ENCODE measurements around the gene DHX34.
"Not testable (repeated sequence)": the region's sequence is repeated elsewhere in the genome, so short reads cannot be mapped to it uniquely, and the experiment has no call there.

Gene DHX34

DNA sequence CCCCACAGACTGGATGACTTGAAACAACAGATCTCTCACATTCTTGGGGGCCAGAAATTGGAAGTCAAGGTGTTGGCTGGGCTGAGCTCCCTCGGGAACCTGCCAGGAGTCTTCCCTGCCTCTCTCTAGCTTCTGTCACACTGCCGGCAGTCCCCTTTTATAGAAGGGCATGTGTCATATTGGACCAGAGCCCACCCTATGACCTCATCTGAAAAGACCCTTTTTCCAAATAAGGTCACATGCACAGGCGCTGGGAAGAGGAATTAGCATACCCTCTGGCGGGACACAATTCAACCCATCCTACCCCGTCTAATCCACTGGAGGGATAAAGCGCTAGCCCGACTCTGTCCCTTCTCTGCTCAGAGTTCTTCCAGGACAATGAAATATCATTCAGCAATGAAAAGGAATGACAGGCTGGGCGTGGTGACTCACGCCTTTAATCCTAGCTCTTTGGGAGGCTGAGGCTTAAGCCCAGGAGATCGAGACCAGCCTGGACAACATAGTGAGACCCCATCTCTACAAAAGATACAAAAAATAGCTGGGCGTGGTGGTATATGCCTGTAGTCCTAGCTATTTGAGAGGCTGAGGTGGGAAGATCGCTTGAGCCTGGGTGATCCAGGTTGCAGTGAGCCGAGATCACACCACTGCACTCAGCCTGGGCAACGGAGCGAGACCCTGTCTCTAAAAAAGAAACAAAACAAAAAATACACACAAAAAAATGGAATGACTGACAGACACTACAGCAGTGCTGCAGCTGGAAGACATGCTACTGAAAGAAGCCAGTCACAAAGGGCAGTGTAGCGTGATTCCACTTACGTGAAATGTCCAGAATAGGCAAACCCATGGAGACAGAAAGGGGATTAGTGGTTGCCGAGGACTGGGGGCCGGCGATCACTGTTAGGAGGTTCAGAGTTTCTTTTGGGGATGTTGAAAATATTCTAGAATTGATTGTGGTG is 41.7 kb downstream of the DHX34 start:
- no peak for DNase-seq (ENCODE audit: low spot score)

DNA sequence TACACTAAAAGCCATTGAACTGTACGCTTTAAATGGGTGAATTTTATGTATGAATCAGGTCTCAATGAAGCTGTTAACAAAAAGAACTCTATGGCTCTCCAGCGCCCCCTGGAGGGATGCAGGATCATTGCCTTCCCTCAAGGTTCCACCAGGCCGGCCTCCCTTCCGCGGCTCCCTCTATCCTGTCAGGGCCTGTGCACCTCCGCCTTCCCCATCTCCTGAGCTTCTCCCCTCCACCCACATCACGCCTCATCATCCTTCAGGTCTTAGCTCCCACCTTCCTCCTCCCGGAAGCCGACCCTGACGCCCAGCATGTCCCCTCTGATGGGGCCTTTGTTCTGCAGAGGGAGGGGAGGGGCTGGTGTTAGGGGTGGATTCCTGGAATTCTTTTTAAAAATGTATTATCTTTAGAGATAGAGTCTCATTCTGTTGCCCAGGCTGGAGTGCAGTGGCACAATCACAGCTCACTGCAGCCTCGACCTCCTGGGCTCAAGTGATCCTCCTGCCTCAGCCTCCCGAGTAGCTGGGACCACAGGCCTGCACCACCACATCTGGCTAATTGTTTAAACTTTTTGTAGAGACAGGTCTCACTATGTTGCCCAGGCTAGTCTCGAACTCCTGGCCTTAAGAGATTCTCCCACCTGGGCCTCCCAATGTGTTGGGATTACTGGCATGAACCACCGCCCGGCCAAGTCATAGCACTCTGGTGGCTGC is 42.6 kb downstream of the DHX34 start:
- DNase-seq (ENCODE audit: low spot score), result peak; percentile 89

DNA sequence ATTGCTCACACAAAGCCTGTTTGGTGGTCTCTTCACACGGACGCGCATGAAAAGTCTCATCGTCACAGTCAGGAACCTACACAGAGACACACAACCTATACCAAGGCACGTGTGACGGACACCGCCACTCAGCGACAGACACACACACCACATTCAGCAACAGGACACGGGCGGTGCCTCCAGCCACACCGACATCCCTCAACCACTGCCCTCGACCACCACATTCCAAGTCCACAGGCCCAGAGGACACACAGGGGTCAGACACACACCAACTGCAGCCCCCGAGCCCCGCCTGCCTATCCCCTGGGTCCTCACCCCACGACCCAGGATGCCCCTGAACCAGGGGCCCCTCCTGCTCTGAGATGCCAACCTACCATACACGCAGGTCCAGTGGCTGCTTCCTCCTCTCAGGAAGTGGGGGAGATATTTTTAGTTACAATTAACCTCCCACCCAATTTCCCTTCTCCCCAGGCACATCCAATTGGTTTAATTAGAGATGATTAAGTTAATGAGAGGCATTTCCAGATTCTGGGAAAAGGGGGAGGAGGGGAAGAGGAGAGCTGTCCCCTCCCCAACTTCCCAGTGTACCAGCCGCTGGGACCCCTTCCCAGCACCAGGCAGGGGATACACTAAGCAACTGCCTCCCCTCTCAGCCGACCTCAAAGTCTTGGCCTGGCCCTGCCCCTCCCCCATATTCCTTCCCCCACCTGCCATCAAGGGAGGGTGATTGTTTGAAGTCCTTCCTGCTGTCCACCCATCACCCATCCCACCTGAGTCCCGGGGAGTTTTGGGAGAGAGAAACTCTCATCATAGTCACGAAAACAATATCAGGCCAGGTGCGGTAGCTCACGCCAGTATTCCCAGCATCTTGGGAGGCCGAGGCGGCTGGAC is 49.8 kb downstream of the DHX34 start:
- no peak for DNase-seq (ENCODE audit: low spot score)

DNA sequence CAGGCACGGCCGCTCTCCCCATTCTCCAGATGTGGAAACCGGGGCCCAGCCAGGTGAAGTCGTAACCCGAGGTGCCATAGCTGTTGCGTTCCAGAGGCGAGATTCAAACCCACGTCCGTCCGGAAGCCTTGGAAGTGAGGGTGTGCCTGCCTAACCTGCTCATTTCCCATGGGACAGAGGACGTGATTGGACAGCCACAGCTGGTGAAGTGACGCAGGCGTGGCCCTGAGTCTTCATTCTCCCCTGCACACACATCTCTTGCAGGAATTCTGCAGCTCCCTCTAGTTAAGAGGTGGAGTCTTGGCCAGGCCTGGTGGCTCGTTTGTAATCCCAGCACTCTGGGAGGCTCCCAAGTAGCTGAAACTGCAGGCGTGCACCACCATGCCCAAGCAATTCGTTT is 53.4 kb downstream of the DHX34 start:
- no peak for DNase-seq (ENCODE audit: low spot score)

DNA sequence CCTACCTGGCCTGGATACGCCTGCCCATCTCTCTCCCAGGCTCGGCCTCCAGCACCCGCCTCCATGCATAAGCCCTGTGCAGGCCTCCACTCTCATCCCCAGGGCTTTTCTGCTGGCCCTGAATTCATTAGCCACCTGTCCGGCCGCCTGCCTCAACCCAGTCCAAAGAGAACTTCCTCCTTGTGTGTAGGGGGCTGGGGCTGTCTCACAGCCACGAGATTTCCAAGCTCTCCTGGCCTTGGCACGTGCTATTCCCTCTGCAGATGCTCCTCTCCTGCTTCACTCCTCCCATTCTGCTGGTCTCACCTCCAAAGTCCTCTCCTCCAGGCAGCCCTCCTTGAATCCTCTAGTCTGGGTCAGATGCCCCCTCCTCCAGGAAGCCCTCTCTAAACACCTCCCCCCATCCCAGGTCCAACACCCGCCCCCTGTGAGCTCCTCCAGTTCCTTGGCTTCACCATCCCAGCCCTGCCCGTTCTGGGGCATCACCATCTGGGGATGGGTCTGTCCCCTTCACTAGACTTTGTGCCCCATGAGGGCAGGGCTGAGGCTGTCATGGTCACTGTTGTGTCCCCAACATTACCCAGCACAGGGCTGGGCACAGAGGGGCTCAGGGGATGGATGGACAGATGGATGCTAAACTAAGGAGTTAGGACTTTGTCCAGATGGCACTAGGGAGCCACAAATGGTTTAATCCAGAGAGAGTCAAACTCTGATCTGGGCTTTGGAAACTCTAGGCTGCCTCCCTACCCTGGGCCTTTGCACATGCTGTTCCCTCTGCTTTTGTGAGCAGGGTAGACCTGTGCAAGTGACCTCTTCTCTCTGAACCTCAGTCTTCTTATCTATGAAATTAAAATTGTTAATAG is 55.5 kb downstream of the DHX34 start:
- DNase-seq (ENCODE audit: low spot score), result no peak

DNA sequence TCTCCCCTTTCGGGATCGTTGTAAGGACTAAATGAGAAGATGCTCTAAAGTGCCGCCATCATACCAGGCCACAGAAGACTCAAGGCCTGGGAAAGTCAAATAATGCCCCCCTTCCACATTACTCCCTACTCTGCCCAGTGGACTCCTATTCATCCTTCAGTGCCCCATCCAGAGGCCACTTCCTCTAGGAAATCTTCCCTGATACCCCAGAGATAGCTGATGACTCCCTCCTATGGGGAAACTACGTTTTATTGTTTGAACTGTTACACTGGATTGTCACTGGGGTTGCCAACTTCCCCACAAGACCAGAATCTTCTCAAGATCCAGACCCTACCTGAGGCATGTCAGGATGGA is 56.1 kb downstream of the DHX34 start:
- no peak for DNase-seq (ENCODE audit: low spot score)

DNA sequence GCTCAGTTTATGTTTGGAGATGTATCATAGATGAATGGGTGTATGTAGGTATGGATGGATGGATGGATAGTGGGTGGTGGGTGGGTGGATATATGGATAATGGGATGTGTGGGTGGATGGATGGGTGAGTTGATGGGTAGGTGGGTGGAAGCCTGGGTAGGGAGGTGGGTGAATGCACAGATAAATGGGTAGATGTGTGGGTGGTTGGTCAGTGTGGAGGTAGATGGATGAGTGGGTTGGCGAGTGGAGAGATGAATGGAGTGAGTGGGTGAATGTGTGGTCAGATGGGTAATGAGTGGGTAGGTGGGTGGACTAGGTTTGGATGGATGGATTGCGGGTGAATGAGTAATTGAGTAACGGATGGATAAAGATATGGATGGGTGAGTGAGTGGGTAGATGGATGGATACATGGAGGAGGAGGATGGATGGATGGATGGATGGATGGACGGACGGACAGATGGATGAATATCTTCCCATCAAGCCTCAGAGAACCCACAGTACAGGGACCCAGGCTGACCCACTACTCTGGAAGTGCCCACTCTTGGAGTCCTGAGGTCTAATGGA is 56.8 kb downstream of the DHX34 start:
- DNase-seq (ENCODE audit: low spot score), result no peak

DNA sequence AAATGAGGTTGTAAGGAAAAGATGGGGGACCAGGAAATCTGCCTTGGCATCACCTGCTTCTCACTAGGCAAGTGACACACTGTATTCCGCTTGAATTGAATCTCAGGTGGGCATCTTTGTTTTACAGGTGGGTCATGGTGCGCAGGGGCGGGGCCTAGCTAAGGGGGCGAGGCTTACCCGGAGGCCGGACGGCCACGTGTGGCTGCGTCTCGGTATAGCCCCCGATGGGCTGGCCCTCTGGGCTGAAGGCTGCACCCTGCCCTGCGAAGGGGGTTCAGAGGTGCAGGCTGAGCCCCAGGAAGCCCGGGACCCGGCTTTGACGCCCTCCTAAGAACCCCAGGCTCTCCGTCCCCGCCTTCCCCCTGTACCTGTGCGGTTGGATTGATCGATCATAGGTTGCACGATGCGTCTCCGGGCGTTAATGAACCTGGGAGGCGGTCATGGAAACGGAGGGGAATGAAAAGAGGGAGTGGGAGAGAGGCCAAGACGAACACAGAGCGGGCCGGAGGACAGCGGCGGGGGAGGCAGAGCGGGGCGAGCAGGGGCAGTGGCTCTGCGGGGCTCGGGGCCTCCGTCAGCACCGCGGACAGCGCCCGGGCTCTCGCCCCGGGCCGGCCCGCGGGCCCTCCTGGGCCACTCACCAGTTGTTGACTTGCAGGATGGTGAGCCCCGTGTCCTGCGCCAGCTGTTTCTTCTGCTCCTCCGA is 57.7 kb downstream of the DHX34 start:
- DNase-seq (ENCODE audit: low spot score), result no peak

DNA sequence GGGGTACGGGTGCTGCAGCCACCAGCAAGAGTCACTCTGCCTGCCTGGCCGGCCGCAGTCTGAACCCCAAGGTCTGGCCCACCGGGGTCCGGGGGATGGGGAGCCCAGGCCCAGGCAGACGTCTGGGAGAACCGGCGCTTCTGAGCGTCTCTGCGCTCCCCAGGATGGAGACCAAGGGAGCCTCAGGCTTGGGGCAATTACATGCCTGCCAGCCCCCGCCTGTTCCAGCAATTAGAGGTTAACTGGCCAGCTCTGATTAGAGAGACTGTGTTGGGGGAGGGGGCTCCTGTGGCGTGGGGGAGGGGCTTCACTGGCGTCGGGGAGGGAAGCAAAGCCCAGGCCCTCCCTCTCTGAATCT is 58.3 kb downstream of the DHX34 start:
- DNase-seq (ENCODE audit: low spot score), result no peak

DNA sequence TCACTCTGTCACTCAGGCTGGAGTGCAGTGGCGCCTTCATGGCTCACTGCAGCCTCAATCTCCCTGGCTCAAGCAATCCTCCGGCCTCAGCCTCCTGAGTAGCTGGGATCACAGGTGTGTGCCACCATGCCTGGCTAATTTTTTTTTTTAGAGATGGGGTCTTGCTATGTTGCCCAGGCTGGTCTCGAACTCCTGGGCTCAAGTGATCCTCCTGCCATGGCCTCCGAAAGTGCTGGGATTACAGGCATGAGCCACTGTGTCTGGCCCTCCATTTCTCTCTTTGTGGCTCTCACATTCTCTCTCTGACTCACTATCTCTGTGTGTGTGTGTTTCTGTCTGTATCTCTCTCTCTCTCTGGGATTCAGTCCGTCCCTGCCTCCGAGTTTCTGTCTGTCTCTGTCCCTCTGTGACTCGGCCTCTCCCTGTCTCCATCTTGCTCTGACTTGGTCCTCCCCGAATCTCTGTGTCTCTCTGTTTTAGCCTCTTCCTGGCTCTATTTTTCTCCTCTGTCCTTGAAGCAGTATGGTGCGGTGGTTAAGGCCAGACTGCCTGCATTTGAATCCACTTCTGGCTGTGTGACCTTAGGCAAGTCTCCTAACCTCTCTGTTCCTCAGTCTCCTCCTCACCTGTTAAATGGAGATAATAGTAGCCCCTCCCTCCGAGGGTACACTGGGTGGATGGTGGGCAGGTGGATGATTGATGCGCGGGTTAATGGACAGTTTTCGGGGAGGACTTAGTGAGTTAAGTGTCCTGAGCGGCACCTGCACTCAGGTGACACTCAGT is 59.2 kb downstream of the DHX34 start:
- DNase-seq (ENCODE audit: low spot score), result no peak

DNA sequence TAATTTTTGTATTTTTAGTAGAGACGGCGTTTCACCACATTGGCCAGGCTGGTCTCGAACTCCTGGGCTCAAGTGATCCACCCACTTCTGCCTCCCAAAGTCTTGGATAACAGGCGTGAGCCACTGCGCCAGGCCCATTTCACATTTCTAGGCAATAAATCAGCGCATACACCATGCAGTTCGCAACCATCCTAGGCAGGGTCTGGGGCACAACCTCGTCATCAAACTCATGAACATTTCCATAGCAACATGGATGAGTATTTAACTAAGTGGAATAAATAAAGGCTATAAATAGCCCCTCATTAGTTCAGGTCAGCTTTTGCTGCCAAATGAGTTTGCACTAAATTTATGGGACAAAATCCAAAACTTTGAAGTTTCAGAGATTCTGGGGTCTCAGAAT is 62.0 kb downstream of the DHX34 start:
- no peak for DNase-seq (ENCODE audit: low spot score)

DNA sequence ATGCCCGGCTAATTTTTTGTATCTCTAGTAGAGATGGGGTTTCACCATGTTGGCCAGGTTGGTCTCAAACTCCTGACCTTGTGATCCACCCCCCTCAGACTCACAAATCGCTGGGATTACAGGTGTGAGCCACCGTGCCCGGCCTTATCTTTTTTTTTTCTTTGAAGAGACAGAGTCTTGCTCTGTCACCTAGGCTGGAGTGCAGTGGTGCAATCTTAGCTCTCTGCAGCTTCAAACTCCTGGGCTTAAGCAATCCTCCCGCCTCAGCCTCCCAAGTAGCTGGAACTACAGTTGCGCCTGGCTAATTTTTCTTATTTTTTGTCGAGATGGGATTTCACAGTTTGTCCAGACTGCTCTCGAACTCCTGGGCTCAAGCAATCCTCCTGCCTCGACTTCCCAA is 62.6 kb downstream of the DHX34 start:
- not testable (repeated sequence) for DNase-seq (ENCODE audit: low spot score)

DNA sequence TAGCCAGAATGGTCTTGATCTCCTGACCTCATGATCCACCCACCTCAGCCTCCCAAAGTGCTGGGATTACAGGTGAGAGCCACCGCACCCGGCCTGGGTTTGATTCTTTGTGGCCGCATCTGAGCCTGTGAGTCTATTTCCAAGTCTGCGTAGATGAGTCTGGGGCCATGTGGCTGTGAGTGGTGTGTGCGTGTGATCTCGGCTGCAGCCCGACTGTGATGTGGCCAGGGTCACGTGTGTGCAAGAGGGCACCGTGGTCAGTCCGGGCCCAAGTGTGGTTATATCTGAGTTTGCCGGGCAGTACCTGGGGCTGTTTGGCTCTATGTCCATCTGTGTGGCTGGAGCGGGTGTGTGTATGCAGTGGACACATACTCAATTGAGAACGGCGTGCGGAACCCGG is 64.8 kb downstream of the DHX34 start:
- no peak for DNase-seq (ENCODE audit: low spot score)

DNA sequence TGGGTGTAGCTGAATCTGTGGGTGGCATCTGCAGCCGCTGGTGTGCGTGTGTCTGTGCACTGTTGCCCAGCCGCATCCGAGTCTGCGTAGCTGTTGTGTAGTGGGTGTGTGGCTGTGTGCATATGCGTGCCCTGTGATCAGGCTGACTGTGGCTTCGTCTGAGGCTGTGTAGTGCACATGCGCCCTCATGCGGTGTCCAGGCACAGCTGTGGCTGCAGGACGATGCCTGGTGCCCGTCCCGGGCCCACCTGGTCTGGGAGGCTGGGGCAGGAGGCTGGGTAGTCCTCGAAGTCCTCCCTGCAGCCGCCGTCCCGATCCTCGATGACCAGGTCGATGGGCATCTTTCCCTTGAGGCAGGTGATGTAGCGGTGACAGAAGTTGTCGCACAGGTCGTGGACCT is 65.4 kb downstream of the DHX34 start:
- DNase-seq (ENCODE audit: low spot score), result no peak

DNA sequence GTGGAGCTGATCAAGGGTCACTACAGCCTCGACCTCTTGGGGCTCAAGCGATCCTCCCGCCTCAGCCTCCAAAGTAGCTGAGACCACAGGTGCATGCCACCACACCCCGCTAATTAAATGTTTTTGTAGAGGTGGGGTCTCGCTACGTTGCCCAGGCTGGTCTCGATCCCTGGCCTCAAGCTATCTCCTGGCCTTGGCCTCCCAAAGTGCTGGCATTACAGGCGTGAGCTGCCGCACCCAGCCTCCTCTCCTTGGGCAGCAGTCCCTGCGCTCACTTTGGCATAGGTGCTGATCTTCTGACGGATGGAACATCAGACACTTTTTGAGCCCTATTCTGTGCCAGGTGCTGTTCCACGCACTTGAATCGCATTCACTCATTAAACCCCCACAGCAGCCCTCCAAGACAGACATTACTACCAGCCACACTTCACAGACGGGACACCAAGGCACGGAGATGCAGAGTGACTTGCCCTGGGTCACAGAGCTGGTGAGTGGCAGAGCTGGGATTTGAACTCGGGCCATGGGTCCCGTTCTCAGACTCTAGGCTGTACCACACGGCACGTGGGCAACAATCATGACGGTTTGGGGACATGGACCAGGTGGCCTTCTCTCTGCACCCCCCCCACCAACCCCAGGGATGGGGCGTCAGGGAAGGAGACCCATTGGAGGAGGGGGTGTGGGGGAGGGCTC is 67.0 kb downstream of the DHX34 start:
- DNase-seq (ENCODE audit: low spot score), result no peak

DNA sequence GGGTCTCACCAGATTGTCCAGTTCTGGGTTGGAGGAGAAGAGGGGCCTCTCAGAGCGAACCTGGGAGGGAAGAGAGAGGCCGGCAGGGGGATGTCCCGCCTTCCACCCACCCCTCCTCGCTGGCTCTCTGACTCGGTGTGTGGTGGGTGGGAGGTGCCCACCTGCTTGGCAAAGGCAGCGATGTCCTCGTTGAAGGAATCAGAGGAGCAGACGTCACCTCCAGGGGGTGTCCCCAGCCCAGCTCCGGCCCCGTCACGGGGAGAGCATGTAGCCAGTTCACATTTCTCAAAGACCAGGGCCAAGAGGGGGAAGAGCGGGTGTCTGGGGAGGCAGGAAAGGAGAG is 67.5 kb downstream of the DHX34 start:
- DNase-seq (ENCODE audit: low spot score), result no peak

DNA sequence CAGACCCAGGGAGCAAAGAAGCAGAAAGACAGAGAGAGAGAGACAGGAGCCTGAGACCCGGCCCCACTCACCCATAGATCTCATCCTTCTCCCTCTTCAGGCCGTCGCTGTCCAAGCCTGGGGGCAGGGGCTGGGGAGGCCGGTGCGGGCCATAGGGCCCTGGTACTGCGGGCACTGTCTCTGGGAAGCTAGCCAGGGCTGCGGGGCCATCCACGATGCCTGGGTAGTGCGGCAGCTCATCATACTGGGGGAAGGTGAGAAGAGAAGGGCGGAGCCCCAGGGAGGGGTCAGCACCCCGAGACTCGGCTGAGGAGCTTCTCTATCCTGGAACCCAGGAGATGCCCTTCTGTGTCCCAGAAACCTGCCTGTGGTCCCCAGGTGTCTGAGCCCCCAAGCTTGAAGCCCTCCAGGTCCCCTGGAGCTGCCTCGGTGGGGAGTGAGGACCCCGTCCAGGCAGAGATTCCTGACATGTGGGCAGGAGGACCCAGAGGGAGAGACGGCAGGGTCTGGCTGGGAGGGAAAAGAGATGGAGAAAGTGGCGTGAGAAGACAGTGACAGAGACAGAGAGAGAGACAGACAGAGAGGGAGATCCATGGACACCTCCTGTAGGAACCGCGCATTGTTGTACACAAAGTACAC is 68.1 kb downstream of the DHX34 start:
- DNase-seq (ENCODE audit: low spot score), result no peak

DNA sequence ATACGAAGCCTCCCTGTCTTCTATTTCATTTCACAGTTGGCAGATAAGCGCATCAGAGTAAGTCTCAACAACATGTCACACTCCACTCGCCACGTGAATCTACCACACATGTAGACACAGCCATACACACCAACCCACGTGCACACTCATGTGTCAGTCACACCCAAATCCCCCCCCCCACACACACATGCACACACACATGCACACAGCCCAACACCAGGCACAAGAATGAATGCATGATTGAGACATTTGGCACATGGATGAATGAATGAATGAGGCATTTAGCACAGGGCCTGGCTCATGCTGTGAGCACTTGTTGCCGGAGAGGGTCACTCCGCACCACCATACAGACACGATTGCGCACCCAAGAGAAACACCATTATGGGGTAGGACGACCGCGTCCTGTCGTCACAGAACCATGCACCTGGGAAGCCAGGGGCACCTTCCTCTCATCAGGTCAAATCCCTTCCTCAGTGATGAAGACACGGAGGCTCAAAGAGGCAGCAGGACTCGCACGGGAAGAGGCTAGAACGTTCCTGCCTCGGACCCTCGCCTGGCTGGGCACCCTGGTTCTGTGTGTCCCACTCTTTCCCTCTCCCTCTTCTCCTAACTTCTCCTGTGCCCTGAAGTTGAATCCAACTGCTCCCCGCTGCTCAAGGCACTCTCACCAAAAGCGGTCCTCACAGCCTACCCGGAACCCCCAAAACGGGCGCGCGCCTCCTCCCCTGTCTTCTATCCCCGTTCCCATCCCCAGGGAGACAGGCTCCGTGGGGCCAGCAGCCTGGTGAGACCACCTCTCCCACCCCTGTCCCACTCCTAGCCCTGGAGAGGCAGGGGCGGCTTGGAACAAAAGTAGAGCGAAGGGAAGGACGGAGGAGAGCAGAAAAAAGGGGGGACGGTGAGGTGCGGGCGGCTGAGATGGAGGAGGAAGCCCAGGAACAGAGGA is 68.9 kb downstream of the DHX34 start:
- DNase-seq (ENCODE audit: low spot score), result peak; percentile 46
